22Rv1 (cell line): ENCODE data around the gene PAFAH1B1.

Experiments
- ZFX ChIP-seq: fragments of 450-650 bp; IDR thresholded peaks from 2 replicates; pipeline ENCODE4 v1.6.1; 2017; ENCODE audit warnings: antibody characterized with exemption, borderline replicate concordance
- TF ChIP-seq, protein P1 (sequence below): fragments of 450-650 bp; IDR thresholded peaks from 2 replicates; pipeline ENCODE4 v1.5.1; 2017; ENCODE audit warnings: mild to moderate bottlenecking

DNA sequence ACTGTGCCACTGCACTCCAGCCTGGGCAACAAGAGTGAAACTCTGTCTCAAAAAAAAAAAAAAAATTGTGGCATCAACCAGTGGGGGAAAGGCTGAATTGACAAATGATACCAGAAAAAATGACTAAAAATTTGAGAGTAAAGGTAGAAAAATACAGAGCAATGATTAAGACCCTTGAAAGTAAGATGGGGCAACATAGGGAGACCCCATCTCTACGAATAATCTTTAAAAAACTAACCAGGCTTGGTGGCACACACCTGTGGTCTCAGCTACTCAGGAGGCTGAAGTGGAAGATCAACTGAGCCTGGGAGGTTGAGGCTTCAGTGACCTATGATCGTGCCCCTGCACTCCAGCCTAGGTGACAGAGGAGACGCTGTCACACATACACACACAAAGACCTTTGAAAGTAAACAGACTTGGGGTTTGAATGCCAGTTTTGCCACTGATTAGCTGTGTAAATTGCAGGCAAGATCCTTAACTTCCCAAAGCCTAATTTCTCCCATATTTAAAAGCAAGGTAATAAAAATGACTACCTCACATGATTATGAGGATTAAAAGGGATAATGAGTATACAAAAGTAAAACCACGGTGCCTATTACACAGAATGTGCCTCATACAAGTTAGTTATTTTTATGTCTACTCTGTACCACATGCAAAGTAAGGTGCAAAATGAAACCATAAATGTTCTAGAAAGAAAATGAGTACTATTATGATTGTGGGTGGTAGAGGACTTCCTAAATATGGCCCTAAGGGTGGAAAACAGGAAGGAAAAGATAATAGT, 21.7 kb upstream of the PAFAH1B1 start:
- TF ChIP-seq, protein P1, sequence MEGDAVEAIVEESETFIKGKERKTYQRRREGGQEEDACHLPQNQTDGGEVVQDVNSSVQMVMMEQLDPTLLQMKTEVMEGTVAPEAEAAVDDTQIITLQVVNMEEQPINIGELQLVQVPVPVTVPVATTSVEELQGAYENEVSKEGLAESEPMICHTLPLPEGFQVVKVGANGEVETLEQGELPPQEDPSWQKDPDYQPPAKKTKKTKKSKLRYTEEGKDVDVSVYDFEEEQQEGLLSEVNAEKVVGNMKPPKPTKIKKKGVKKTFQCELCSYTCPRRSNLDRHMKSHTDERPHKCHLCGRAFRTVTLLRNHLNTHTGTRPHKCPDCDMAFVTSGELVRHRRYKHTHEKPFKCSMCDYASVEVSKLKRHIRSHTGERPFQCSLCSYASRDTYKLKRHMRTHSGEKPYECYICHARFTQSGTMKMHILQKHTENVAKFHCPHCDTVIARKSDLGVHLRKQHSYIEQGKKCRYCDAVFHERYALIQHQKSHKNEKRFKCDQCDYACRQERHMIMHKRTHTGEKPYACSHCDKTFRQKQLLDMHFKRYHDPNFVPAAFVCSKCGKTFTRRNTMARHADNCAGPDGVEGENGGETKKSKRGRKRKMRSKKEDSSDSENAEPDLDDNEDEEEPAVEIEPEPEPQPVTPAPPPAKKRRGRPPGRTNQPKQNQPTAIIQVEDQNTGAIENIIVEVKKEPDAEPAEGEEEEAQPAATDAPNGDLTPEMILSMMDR: no peak
- TF ChIP-seq ZFX: no peak
